ENCODE results near the gene HMCN1.

Gene HMCN1

GRCh38 chr1:185733818-185734735, at the start of gene HMCN1:
TSS of gene HMCN1 (plus strand) at chr1:185734391. CDS start at chr1:185734780, 389 bp downstream.
- DNase-seq (ENCODE audit: low read depth in 2 of 2): no peak

DNA sequence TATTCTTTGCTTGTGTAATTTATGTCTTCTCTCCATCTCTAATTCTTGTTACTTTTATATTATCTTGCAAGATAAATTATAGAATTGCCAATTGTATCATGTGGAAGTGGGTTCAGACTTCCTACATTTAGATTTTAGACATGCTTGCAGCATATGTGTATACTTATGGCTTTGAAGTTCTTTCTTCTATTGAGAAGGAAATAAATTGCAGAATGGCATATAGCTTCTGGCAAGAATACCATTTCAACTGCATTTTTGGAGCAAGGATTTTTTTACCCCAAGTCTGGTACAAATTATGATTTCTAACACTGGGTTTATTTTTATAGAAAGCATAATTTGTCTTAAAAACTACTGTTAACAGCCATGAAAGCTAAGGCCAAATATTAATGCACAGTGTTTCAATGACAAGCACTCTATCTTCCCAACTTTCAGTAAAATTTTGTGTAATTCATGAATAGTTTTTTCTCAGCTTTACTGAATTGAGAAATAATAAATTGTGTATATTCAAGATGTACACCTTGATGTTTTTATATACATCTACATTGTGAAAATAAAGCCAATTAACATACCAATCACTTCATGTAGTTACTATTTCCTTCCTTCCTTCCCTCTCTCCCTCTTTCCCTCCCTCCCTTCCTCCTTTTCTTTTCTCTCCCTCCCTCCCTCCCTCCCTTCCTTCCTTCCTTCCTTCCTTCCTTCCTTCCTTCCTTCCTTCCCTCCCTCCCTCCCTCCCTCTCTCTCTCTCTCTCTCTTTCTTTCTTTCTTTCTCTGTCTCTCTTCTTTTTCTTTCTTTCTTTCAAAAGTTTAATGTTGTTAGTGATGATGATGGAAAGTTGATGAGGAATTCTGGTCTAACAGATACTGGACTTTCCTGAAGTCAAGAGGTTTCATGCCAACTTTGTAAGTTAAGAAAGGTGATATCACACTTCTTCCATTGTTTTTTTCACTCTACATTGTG, 47.1 kb upstream of the HMCN1 start:
- no peak for DNase-seq (ENCODE audit: low read depth in 2 of 2)

GRCh38 chr1:185690527-185690926, 43.7 kb upstream of the HMCN1 start:
- no peak for DNase-seq (ENCODE audit: low read depth in 2 of 2)

DNA sequence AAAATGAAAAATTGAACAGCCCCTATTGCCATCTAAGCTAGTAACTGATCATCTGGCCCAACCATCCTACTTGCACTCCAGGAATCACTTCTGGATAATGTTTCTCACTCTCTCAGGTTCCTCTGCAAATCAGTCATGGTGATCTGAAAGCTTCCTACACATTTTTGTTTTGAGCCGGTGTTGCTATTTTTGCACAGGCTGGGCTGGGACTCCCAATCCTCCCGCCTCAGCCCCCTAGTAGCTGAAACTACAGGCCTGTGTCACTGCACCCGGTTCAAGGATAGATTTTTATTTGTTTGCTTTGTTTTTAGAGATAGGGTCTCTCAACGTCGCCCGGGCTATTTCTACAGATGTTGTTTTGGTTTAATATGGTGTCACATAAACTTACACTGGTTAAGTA, 40.5 kb upstream of the HMCN1 start:
- no peak for DNase-seq (ENCODE audit: low read depth in 2 of 2)

- no peak for DNase-seq (ENCODE audit: low read depth in 2 of 2)
These were observed 40.1 kb upstream of the HMCN1 start for GRCh38 chr1:185694081-185694480.

DNA sequence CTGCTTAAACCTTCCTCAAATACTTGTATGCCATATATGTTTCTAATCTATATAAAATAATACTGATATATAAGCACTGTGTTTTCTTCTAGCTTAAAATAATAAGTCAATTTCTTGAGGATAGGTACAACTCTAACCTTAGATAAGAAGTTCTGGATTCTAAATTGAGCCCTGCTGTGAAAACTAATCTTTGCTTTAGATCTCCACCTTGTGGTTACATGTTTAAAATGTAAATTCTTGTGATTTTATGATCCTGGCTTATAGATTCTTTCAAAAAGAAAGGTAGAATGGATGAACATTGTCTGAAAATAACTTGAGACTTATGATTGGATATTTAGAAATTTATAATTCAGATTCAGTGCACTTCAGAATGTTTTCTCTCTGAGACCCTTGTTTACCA, 38.9 kb upstream of the HMCN1 start:
- no peak for DNase-seq (ENCODE audit: low read depth in 2 of 2)

GRCh38 chr1:185696422-185697150, 37.6 kb upstream of the HMCN1 start:
- no peak for DNase-seq (ENCODE audit: low read depth in 2 of 2)

DNA sequence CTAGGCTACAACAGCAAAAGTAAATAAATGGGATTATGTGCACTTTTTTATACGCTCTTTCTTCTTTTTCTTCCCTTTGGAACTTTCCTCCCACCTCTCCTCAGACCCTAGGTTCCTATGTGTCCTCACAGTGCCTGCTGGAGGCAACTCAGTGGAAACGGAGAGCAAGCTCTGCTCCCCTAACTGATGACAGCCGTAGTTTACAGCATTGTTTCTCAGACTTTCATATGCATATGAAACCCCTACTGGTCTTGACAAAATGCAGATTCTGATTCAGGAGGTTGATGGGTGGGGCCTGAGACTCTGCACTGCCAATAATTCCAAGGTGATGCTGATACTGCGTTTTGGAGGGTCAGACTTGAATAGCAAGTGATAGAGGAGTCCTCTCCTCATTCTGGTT, 34.3 kb upstream of the HMCN1 start:
- DNase-seq (ENCODE audit: low read depth in 2 of 2): no peak

- DNase-seq (ENCODE audit: low read depth in 2 of 2): no peak
These were observed 32.5 kb upstream of the HMCN1 start for GRCh38 chr1:185701650-185702049.

- no peak for DNase-seq (ENCODE audit: low read depth in 2 of 2)
These were observed 30.0 kb upstream of the HMCN1 start for GRCh38 chr1:185704181-185704580.

DNA sequence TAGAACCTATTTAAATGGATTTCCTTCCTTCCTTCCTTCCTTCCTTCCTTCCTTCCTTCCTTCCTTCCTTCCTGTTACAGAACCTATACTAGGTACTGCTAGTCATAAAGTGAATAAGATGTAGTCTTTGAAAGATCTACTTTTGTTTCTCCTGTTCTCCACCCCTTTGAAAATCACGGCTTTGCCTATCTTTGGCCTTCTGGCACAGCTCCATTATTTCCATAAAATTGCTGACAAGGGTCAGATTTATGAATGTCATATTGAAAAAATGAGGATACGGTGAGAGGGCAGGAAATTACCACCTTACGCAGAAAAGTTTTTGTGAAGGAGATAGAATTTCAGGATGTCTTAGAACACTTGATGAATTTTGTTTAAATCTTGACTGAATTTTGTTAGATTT, 18.1 kb upstream of the HMCN1 start:
- no peak for DNase-seq (ENCODE audit: low read depth in 2 of 2)

- no peak for DNase-seq (ENCODE audit: low read depth in 2 of 2)
These were observed 15.2 kb upstream of the HMCN1 start for GRCh38 chr1:185719021-185719420.

DNA sequence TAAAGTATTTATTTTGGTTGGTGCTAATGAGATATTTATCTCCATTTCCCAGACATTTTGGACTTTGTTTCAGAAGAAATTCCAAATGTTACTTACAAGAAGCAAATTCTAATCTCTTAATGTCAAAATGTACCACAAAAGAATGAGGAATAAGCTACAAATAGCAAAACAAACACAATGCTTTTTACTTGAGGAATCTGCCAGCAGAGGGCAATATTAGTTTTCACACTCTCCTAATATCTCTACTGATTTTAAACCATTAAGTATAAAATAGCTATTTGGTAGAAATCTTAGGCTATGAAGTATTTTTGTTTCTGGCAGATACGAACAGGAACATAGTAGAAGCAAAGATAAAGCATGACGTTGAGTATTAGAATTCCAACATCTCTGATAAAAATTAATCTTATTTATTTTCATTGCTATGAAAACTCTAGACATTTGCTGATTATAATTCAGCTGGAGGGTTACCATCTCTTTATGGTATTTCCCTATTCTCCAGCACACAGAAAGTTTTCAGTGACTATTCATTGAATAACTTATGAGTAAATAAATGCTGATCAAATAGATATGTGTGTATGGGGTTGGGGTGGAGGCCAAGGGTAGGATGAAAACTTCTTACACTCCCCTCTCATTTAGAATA, 13.4 kb upstream of the HMCN1 start:
- DNase-seq (ENCODE audit: low read depth in 2 of 2): no peak

DNA sequence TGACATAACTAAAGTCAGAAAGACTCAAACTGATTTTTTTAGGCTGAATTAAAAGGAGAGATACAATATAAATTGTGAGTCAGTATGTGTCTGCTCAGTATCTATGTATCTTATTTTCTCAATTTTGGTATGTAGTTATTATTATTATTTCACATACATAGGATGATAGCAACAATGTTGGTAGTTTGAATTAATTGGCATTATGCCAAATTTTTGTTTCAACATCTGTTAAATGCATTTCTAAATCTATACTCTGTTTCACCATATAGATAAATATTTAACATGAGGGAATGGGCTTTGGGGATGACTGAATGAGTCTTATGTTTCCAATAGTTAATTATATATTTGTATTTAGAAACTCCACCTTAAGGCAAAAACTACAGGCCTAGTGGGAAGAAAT, 12.6 kb upstream of the HMCN1 start:
- no peak for DNase-seq (ENCODE audit: low read depth in 2 of 2)

DNA sequence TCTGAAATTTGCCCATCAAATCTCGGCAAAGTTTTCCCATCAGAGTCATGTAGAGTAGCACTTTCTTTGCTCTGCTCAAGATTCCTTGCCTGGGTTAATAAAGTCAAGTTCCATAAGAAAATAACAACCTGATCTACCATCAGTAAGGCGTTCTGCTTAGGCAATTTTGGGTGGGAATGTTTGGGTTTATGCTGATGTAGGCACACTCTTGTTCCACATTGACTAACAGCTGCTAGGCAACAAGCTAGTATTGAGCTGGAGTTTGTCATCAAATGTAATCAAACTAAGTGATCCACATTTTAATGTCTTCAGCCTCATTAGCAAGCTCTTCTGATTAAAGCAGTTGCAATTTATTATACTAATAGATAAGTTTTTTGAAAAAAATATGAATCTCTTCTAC, 12.1 kb upstream of the HMCN1 start:
- no peak for DNase-seq (ENCODE audit: low read depth in 2 of 2)

GRCh38 chr1:185727726-185728125, 6.5 kb upstream of the HMCN1 start:
- no peak for DNase-seq (ENCODE audit: low read depth in 2 of 2)

GRCh38 chr1:185731446-185731845, 2.7 kb upstream of the HMCN1 start:
- no peak for DNase-seq (ENCODE audit: low read depth in 2 of 2)

DNA sequence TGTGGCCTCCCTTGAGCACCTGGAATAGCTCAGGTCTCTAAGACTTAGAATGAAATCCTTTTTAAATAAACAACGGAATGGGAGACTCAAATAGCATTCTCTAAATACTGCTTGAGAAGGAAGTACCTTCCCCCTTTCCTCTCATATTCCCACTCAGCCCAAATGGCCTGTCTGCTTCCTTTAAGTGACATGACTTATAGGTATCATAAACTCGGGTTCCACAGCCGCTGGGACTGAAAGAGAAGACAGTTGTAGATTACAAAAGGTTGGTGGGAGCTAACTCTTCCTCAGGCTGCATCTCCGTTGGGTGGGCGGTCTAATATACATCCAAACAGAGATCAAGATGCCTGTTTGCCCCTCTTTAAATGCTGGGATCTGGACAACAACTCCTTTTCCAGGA, 1.2 kb upstream of the HMCN1 start:
- no peak for DNase-seq (ENCODE audit: low read depth in 2 of 2)

DNA sequence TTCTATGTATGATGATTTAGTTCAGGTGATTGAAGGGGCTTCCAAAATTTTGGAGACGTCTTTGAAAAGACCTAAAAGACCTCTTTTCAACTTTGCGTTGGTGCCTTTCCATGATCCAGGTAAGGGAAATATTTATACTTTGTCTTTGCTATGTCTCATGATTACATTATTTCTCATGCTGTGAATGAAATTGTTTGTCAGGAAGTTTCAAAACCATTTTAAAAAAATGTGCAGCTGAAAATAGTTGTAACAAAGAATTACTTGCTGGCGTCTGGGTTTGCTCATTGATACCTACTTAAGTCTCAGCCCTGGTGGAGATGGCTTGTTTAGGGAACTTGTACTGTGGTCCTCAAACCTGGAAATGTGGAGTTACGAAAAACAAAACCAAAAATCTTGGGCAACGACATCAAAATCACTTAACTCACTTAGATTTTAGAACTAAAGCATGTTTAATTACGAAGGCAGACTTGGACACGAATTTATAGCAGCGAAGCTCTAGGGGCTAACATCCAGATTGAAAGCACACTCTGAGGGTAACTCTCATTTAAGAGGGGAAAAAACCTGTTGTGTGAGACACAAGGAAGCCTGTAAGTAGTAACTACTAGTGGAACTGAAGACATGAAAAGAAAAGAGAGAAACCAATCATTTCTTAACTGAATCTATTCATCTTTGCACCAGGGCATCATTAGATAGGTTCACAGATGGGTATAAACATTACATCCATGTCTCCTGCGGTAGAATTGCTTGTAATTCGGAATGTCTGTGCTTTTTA, 924 bp downstream of the HMCN1 start:
- no peak for DNase-seq (ENCODE audit: low read depth in 2 of 2)

DNA sequence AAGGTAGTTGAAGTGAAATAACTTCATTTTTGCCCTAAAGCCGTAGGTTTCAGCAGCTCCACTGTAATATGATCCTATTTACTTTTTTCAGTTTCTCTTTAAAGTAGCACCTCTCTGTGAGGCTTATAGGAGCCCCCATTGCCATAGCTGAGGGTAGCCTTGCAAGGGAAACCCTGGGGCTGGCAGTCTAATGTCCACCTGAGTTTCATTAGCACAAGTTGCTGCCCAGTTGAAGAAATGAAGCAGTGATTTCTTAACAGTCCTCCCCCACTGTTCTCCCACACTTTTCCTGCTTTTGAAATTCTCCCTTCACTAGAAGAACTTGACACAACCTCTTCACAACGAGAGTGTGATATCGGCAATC, 1.5 kb downstream of the HMCN1 start:
- no peak for DNase-seq (ENCODE audit: low read depth in 2 of 2)

- DNase-seq (ENCODE audit: low read depth in 2 of 2): no peak
These were observed 5.8 kb downstream of the HMCN1 start for GRCh38 chr1:185739967-185740366.

Data from stimulated activated CD8-positive, alpha-beta memory T cell treated with anti-CD3 and anti-CD28 coated beads, Interleukin-7, amount 100 ng/mL, for 4 hours (primary cell).